Ramos (cell line): ENCODE measurements around the gene ZNF532.

Experiments
- in situ Hi-C: fragments of 300-500 bp; cut with MboI; formaldehyde crosslinking; loops from one replicate; pipeline ENCODE4 v1.14.3; 2022; ENCODE audit warnings: low sequenced_read_pairs; ENCODE audit not compliant: unreplicated experiment

The ZNF532 gene

GRCh38 chr18:58866066-58866772 is 1.5 kb downstream of the ZNF532 start:
- in situ Hi-C loops = no loop called here

- in situ Hi-C loops = no loop called here
Measured at GRCh38 chr18:58866773-58867150, 2.1 kb downstream of the ZNF532 start.

DNA sequence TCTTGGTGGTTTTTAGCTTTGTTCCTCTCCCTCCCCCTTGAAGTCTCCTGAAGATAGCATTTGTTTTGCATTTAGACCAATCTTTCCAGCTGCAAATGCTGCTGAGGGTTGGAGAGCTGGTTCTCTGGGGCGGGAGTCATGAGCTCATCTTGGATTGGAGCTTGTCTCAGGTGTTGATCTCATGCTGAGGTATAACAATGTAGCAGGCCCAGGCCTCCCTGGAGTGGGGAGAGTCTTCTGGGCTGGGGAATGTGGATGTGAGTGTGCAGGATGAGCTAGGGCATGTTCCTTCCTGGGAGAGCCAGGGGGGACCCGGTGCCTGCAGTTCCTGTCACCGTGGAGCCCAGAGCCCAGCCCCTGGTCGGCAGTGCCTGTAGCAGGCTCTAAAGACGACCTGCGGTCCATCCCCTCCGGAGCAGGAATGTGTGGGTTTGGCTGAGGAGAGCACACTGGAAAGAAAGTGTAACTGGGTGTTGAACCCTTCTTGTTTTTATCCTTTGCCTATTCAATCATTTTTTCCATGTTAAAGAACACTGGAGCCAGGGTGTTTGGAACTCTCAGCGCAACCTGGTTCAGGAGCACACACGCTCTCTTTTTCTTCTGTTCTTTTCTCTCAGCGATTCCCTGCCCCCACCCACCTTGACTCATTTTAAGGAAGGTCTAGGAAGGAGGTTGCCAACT is 2.7 kb downstream of the ZNF532 start:
- in situ Hi-C loops = no loop called here

GRCh38 chr18:58868440-58868839 is 3.8 kb downstream of the ZNF532 start:
- in situ Hi-C loops = no loop called here

- in situ Hi-C loops = no loop called here
Measured at GRCh38 chr18:58870130-58870529, 5.5 kb downstream of the ZNF532 start.

DNA sequence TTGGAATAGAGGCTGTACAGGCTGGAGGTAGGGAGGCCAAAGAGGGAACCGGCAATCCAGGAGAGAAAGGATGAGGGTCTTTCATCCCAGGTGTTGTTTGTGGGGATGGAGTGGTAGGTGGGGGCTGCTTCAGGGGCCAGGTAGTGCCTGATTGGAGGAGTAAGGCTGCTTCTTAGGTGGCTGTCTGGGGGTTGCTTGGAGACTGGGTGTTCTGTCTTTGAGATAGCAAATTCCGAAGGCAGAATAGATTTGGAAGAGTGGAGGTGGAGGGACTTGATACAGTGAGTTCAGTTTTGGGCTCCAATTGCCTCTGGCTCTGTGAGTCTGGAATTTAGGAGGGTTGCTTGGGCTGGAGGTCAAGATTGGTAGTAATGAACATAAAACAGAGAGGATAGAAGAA is 5.9 kb downstream of the ZNF532 start:
- in situ Hi-C loops = no loop called here

- in situ Hi-C loops = no loop called here
Measured at GRCh38 chr18:58871514-58872420, 7.1 kb downstream of the ZNF532 start.

DNA sequence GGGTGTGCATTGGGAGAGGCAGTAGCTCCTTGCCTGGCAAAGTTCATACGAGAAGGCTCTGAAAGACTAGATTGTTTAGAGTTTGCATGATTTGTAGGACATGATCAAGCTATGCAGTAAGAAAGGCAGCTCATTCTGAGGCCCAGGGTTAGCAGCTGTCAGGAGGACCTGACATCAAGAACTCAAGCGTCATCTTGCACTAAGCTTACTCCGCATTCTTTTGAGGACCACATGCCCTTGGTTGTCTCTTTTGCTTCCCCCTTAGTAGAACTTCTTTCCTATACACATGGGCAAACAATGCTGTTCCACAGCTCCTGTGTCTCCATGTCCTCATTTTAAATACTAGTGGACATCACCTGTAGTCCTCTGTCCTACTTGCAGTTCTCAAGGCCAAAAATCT is 14.0 kb downstream of the ZNF532 start:
- in situ Hi-C loops = no loop called here

GRCh38 chr18:58881477-58881876 is 16.8 kb downstream of the ZNF532 start:
- in situ Hi-C loops = no loop called here

DNA sequence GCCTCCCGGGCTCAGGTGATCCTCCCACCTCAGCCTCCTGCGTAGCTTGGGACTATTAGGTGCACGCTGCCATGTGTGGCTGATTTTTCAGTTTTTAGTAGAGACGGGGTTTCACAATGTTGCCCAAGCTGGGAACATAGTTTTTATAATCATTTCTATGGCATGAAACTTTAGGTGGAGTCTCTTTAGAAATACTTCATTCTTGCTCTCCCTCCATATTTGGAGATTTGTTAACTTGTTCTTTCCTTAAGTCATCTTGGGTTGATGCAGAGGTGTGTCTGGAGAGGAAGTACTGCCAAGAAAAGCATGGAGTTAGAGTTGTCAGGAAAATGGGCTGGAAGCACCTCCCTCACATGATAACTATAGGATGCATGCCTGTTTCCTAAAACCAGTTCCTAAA is 17.4 kb downstream of the ZNF532 start:
- in situ Hi-C loops = no loop called here

- in situ Hi-C loops = no loop called here
Measured at GRCh38 chr18:58882686-58883085, 18.0 kb downstream of the ZNF532 start.

GRCh38 chr18:58884680-58885079 is 20.0 kb downstream of the ZNF532 start:
- in situ Hi-C loops = no loop called here

GRCh38 chr18:58886431-58886830 is 21.8 kb downstream of the ZNF532 start:
- in situ Hi-C loops = no loop called here

GRCh38 chr18:58886864-58887612 is 22.4 kb downstream of the ZNF532 start:
- in situ Hi-C loops = no loop called here

GRCh38 chr18:58887613-58887963 is 22.9 kb downstream of the ZNF532 start:
- in situ Hi-C loops = no loop called here

DNA sequence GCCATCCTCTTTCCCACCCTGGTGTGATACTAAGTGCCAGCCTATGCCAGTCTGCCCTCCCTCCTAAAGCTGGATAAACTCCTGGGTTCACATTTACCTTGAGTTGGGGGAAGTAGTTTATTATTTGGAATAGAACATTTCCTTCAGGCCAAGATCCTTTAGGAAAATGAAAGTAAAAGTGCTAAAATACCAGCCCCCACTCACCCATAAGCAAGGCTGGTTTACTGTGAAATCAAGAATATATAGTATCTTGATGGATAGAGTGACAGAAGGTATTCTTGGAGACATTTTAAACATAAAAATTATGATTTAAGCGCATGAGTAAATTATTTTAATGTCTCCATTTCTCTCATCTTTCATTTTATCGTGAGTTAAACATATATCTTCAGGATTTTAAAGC is 27.1 kb downstream of the ZNF532 start:
- in situ Hi-C loops = no loop called here

GRCh38 chr18:58892488-58892887 is 27.8 kb downstream of the ZNF532 start:
- in situ Hi-C loops = no loop called here

DNA sequence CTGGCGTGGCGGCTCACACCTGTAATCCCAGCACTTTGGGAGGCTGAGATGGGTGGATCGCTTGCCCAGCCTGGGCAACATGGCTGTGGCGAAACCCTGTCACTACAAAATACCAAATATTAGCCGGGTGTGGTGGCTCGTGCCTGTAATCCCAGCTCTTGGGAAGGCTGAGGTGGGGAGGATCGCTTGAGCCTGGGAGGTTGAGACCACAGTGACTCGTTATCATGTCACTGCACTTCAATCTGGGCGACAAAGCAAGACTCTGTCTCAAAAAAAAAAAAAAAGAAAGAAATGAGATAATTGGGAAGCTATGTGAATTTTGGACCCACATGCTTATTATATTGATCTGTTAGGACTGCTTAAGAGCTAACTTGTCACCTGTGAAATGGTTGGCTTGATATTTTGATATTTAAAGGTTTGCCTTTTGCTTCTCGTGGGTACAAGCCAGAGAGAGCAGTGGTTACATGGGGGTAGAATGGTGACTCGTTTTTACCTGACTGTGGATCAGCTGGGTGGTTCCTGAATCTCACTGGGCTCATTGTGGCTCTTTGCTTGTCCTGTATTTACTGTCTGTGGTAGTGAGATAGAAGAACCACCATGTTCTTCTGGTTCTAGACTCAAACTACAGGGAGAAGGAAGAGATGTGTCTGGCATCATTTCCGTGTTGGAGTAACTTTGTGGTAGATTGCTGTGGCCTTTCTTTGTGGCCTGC is 28.9 kb downstream of the ZNF532 start:
- in situ Hi-C loops = no loop called here

DNA sequence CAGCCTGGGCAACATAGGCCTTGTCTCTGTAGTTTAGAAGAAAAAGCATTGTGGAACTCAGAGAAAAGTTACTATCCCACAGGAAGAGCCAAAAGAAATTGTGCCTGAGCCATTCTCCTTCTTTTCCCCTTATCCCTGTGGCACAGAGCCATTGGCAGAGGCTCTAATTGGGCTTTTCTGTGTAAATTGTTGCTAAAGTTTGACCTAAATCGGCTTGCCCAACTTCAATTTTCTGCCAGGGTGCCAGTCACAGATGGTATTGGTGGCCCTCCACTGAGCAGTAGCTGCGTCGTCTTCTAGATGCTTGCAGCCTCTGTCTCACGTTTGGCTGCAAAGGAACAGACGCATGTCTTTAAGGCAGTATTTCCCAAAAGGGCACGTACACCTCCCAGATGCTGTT is 30.3 kb downstream of the ZNF532 start:
- in situ Hi-C loops = no loop called here

GRCh38 chr18:58895385-58895784 is 30.7 kb downstream of the ZNF532 start:
- in situ Hi-C loops = no loop called here
